ENCODE measurements around the gene FBN1. TPM values are rescaled to one million over a fixed set of nuclear protein-coding genes. Genes with fewer than 3 reads are reported as not detected.
A peak's percentile ranks its signal among the peaks of the same experiment; 100 is the strongest.

Gene FBN1
- total RNA-seq, 1 donor from 2014 or later: 6.9 TPM

GRCh38 chr15:48548455-48548854 is 97.1 kb downstream of the FBN1 start:
- ATAC-seq: no peak

DNA sequence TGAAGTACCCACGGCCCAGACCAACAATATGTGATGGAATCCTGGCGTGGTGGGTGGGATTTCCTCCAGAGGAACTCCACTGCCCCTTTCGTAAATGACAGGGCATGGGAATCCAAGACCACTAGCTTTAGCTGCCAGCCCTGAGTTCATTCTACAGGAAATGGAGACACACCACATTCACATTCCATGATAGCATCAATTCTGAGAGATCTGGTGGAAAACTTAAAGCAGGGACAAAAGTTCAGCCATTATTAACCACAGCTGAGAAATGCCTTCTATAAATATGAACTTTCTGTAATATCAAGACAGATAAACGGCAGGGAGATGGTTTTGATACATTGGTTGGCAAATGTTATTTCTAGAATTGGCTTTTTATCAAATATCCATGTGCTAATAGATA is 98.2 kb downstream of the FBN1 start:
- no peak for ATAC-seq

DNA sequence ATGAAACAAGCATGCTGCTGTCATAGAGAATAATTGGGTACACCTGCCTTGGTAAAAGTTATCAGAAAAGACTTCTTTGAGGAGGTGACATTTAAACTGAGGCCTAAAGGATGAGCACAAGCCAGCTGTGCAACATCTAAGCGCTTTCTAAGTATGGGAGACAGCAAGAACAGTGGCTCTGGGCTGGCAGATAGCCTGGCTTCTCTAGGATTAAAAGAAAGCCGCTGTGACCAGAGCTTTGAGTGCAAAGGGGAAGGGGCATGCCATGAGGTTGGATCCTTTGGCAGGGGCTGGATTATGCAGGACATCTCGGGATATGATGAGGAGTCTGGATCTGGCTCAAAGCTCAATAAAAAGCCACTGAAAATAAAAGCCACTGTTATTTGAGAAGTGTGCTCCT is 99.2 kb downstream of the FBN1 start:
- ATAC-seq: no peak

- ATAC-seq: no peak
Observed at GRCh38 chr15:48544778-48545177, 100.7 kb downstream of the FBN1 start.

- ATAC-seq: peak; percentile 81
Observed at GRCh38 chr15:48541341-48542278, 103.9 kb downstream of the FBN1 start.

DNA sequence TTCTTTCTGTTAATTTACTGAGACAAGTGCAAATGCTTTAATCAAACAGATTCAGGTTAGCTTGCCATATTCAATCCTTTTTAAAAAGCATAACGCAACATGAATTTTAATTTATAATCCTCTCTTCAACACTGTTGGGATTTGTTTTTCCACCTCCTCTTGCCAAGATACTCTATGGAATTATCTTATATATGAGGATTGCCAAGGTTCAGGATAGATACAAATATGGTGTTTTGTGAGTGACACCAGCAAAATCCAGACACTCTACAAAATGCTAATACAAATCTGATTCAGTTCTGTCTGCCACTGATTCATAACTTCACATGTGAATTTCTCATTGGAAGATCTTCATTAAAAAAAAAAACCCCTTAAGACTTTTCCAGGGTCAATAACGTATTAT is 104.8 kb downstream of the FBN1 start:
- no peak for ATAC-seq

- ATAC-seq: no peak
Observed at GRCh38 chr15:48538941-48539340, 106.6 kb downstream of the FBN1 start.

GRCh38 chr15:48537271-48538113 is 108.0 kb downstream of the FBN1 start:
- no peak for ATAC-seq

- no peak for ATAC-seq
Observed at GRCh38 chr15:48536681-48537091, 108.8 kb downstream of the FBN1 start.

DNA sequence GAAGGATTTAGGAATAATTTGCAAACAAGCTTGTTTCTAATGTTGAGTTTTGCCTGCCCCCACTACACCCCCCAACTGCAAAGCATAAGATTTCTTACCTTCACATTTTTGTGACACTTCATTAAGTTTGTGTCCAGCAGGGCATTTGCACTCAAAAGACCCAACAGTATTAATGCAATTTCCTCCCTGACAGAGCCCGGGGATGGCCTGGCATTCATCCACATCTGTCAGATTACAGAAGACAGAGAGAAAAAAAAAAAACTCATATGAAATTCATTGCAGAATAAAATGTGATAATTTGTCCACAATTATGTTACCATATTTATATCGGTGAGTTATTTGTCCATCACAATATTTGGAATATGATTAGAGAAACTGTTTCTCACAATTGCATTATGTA is 111.5 kb downstream of the FBN1 start:
- no peak for ATAC-seq

DNA sequence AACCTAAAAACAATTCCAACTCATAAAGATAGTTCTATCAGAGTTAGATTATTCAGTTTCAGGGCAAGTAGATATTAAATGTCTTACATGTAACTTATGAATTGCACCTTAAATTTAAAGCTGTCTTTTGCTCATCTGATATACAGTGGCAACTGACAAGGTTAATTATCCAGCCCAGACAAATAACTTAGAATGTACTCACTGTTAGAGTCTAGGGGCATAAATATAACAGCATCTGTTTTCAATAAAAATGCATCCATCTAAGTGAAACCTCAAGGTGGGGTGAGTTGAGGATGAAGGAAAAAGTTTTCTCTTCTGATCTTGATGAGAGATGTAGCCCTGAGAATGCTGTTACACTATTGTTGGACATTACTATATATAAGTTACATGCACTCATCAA is 112.6 kb downstream of the FBN1 start:
- no peak for ATAC-seq

GRCh38 chr15:48530528-48530927 is 115.0 kb downstream of the FBN1 start:
- no peak for ATAC-seq

- ATAC-seq: no peak
Observed at GRCh38 chr15:48528921-48529320, 116.6 kb downstream of the FBN1 start.

DNA sequence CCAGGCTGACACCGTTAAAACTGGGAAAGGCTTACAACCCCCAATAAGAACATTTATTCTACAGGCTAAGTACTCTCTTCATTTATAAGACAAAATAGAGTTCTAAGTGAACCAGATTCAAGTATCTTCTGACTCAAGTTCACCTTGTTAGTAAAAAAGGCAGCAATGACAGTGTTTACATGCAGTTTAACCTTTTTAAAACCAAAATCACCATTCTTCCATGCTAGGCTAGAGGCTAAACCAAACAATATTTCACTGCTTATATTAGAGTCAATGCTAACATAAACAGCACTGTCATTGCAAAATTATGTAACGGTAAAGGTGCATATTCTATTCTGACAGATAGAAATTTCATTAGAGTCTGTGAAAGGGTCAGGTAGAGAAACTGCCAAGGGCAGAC is 118.0 kb downstream of the FBN1 start:
- no peak for ATAC-seq

- ATAC-seq: no peak
Observed at GRCh38 chr15:48522911-48523310, 122.6 kb downstream of the FBN1 start.

DNA sequence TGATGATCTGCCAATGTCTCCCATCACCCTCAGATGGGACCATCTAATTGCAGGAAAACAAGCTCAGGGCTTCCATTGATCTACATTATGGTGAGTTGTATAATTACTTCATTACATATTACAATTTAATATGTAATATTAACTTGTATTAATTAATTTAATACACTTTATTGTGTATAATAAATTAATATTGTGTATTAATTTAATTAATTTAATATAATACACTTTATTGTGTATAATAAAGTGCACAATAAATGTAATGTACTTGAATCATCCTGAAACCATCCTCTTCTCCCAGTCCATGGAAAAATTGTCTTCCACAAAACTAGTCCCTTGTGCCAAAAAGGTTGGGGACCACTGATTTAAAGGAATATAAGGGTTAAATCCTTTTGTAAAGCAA is 123.4 kb downstream of the FBN1 start:
- ATAC-seq: no peak

DNA sequence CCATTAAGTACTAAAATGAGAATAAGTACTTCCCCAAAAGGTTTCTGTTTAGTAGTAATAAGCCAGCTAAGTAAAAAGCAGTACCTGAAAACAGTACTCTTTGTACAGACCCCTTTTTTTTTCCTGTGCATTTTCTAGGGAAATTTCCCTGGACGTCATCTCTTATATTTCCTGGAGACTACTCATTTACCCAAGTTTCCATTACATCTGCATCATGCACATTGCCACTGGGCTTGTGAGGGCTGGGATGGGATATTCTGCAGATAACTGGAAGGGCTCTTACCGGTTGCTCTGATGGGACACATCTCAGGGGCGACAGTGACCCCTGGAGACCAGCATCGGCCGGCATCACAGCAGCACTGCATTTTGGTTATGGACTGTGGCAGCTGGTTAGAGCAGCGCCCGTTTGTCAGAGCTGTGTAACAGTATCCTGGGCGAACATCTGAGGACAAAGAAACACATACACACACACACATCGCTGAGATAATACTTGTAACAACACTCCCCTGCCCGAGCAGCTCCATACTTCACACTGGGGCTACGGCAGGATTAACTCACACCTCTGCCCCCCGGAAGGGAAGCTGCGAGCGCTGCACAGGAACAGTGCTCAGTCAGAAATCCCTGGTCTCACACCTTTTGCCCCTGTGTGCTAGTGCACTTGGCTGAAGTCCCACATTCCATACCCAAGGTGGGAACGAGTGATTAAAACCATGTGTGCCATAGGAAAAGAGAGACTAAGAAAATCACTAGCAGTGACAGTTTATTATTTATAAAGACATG is 124.9 kb downstream of the FBN1 start:
- no peak for ATAC-seq

DNA sequence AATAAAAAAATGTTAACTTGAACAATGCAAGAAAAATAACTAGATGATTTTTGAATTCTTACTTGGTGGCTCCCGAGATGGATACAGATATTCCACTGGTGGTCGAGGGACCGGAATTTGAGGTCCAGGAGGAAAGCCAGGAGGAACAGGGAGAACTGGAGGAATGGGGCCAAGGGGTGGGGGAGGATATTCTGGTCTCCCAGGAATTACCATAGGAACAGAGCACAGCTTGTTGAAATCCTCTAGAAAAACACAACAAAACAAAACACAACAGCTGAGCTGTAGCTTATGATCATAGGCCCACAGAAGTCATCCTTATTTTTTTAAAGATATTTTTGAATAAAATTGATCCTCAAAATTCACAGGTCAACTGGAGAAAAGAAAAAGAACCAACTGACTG is 129.4 kb downstream of the FBN1 start:
- ATAC-seq: no peak

DNA sequence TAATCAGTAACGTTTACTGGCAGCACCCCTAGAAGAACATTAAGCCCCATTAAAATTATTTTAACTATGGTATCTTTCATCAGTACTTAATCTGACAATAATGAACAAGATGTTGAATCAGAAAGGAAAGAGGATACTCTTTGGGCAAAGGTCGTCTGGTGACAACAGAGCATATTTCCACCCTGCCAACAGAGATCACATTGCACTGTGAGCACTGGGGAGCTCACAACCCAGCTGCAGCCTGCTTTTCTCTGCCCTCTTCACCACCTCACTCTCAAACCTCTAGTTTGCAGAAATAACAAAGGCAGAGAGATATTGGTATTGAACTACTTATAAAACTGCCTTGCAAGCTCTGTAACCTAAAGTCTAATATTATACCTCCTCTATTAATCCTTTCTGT is 130.0 kb downstream of the FBN1 start:
- no peak for ATAC-seq

DNA sequence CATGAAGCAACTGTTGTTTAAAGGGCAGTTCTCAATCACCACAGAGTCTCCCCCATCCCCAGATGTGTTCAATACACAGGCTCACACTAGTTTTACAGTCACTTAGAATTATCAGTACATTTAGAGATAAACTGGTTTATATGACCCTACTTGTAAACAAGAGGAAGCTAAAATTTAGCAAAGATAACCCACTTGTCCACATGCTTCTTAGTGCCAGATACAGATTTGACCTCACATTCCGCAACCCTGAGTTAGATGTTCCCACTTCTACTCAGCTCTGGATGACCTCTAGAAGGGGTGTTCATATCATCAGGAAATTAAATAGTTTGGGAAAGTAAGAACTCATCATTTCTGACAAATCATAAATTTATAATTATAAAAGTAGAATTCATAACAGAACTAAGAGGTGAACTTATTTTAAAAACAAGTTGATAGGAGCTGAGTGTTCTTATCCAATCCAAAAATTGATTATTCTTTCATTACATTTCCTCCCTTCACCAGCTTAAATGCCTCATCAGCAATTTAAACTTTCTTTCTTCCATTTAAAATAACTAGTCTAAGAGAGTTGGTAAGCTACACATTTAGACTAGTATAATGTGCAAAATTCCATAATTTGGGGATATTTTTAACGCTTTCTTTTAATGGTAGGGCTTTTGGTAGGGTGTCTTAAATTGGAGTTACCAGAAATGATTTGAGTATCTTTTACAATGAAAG is 131.2 kb downstream of the FBN1 start:
- ATAC-seq: no peak

DNA sequence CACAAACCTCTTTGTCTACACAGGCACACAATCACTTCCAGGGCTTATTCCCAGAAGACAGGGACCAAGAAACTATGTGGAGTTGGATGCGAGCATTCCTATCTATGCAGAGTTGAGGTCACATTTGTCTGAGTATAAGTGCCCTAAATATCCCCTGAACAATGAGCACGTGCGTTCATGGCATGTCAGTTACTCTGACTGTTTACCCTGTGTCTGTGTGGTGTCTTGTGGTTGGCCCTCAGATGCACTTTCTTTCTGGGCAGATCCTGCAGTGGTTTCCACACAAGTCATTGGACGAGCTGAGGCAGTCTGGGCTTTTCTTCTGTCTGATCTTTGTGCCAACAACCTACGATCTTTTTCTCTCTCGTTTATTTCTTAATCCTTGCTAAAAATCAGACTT is 134.5 kb downstream of the FBN1 start:
- ATAC-seq: no peak

- ATAC-seq: peak; percentile 67
Observed at GRCh38 chr15:48507416-48508065, 138.0 kb downstream of the FBN1 start.

Measured in esophagus mucosa (tissue), 1 donor.